Measurements from ENCODE around the gene IQSEC1.
A peak's percentile ranks its signal among the peaks of the same experiment; 100 is the strongest.

IQSEC1 gene

DNA sequence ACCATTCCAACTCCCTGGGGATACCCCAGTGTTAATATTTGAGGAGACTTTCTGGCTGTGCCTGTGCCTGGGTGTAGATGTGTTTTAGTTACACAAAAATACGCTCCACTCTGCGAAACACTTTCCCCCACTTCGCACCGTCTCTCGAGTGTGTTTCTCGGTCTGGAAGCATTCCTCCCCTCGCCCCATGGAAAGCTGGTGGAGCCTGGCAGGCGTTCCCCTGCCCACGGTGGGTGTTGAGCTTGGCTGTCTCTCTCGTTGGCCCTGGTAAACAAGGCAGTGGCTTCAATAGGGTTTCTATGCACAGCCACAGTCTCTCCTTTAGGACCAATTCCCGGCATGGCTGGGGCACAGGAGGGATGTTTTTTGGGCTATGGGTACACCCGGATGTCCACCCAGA lies 19.3 kb downstream of the IQSEC1 start:
- Histone ChIP-seq H3K9me3 (no peaks in the 10 kb centered on the region), H3K4me1 (peaks cover 0 to 27% (median 16%) of the 10 kb centered on the region in 4 donors), H3K27ac (peak overlapping the region; percentile 31 to 59), H3K36me3 (no peaks in the 10 kb centered on the region), H3K4me3 (no peak overlapping the region), H3K27me3 (no peaks in the 10 kb centered on the region)
- DNase-seq: no peak
- TF ChIP-seq, protein P1, sequence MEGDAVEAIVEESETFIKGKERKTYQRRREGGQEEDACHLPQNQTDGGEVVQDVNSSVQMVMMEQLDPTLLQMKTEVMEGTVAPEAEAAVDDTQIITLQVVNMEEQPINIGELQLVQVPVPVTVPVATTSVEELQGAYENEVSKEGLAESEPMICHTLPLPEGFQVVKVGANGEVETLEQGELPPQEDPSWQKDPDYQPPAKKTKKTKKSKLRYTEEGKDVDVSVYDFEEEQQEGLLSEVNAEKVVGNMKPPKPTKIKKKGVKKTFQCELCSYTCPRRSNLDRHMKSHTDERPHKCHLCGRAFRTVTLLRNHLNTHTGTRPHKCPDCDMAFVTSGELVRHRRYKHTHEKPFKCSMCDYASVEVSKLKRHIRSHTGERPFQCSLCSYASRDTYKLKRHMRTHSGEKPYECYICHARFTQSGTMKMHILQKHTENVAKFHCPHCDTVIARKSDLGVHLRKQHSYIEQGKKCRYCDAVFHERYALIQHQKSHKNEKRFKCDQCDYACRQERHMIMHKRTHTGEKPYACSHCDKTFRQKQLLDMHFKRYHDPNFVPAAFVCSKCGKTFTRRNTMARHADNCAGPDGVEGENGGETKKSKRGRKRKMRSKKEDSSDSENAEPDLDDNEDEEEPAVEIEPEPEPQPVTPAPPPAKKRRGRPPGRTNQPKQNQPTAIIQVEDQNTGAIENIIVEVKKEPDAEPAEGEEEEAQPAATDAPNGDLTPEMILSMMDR (IDR thresholded peaks at IDR 0.05): no peak
- intact Hi-C loops (cut with DNase I; ENCODE audit: low total_unique reads): no loop called here

DNA sequence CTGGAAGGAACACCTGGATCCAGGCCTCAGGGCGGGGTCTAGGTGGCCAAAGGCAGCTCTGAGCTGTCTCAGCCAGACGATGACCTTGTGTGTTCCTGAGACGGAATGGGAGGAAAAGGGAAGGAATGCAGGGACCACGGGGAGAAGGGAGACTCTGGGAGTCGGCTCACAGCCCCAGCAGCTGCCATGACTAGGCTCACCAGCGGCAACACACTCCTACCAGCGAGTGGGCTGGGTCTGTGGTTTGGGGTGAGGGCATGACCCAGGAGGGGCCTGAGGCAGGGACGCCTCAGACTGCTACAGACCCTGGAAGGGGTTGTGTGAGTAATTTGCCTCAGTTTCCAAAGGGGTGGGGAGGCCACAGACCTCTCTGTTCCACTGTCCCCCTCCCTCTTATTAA lies 19.8 kb downstream of the IQSEC1 start:
- TF ChIP-seq, protein P1 (IDR thresholded peaks at IDR 0.05): no peak
- Histone ChIP-seq H3K27ac (peak overlapping the region; percentile 31 to 59), H3K36me3 (no peaks in the 10 kb centered on the region), H3K4me1 (peaks cover 0 to 27% (median 16%) of the 10 kb centered on the region in 4 donors), H3K9me3 (no peaks in the 10 kb centered on the region), H3K27me3 (no peaks in the 10 kb centered on the region), H3K4me3 (no peak overlapping the region)
- DNase-seq: no peak
- intact Hi-C loops (cut with DNase I; ENCODE audit: low total_unique reads): no loop called here

DNA sequence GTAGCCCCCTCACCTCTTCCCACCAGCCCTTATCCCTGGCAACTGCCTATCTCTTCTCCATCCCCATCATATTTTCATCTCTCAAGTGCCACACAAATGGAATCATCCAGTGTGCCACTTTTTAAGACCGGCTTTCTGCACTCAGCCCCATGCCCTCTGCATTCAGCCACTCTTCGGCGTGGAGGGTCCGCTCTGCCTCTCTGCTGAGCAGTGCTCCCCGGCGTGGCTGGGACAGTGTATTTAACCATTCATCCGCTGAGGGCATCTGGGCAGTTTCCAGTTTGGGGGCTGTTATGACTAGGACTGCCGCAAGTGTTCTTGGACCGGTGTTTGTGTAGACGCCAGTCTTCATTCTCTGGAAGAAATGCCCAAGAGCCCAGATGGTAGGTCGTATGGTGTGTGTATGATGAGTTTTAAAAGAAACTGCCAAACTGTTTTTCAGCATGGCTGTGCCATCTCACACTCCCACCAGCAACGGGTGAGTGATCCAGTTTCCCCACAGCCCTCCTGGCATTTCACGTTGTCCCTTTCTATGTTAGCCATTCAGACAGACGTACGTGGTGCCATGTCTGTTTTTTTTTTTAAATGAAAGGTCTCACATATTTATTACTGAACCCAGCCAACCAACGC lies 20.9 kb downstream of the IQSEC1 start:
- no peak for DNase-seq
- no peak overlapping the region for H3K4me3 ChIP-seq

DNA sequence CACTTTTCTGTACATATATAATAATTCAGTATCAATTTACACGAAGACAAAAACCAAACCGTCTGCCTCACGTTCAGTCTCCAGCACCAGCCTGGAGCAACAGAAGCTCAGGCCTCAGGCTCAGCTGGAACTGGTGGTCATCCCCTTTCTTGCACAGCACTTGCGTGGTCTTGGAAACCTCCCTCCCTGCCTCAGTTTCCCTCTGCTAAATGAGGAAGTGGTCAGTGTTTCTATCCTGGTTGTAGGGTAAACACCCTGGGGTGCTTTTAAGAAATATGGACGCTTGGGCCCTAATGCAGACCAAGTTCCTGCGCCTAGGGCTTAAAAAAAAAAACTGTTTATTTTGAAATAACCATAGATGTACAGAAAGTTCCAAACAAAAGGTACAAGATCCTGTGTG lies 21.6 kb downstream of the IQSEC1 start:
- Histone ChIP-seq H3K9me3 (no peaks in the 10 kb centered on the region), H3K4me3 (no peak overlapping the region), H3K27me3 (no peaks in the 10 kb centered on the region), H3K27ac (no peak overlapping the region), H3K36me3 (no peaks in the 10 kb centered on the region), H3K4me1 (peaks cover 0 to 27% (median 16%) of the 10 kb centered on the region in 4 donors)
- intact Hi-C loops (cut with DNase I; ENCODE audit: low total_unique reads): no loop called here
- DNase-seq: no peak
- TF ChIP-seq, protein P1 (IDR thresholded peaks at IDR 0.05): no peak

More for the DNA sequence above, 20.9 kb downstream of the IQSEC1 start:
- TF ChIP-seq, protein P1 (IDR thresholded peaks at IDR 0.05): no peak
- H3K4me1 ChIP-seq: peaks cover 0 to 27% (median 16%) of the 10 kb centered on the region in 4 donors
- H3K27me3 ChIP-seq: no peaks in the 10 kb centered on the region
- H3K27ac ChIP-seq: no peak overlapping the region
- H3K9me3 ChIP-seq: no peaks in the 10 kb centered on the region
- intact Hi-C loops (cut with DNase I; ENCODE audit: low total_unique reads): no loop called here
- no peaks in the 10 kb centered on the region for H3K36me3 ChIP-seq

DNA sequence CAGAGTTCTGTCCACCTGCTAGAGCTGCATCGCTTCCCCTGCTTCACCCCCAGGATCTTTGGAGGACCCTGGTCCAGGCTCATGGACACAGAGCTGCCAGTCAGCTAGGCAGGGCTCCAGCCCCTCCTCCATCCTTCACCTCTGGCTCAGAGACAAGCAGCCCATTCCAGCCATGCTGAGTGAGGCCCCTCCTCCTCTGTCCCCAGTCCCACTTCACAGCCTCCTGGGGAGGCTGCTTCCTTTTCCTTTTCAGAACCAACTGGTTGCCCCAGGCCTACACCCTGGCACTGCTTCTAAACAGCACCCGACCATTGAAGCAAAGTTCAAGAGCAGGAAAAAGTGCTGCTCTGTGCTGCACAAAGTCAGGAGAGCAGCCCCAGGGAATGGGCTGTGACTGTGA lies 22.2 kb downstream of the IQSEC1 start:
- Histone ChIP-seq H3K27me3 (no peaks in the 10 kb centered on the region), H3K9me3 (no peaks in the 10 kb centered on the region), H3K4me1 (peaks cover 0 to 27% (median 16%) of the 10 kb centered on the region in 4 donors), H3K4me3 (no peak overlapping the region), H3K27ac (no peak overlapping the region), H3K36me3 (no peaks in the 10 kb centered on the region)
- intact Hi-C loops (cut with DNase I; ENCODE audit: low total_unique reads): no loop called here
- TF ChIP-seq, protein P1 (IDR thresholded peaks at IDR 0.05): no peak
- no peak for DNase-seq
